HG03066 (cell line): ENCODE measurements around the gene TMTC4.

ENCODE experiments used
- ATAC-seq: cut with Tn5 transposase; IDR thresholded peaks from one replicate; pipeline ENCODE4 v1.9.1; 2021; ENCODE audit warnings: low read depth; ENCODE audit not compliant: unreplicated experiment

TMTC4 gene

DNA sequence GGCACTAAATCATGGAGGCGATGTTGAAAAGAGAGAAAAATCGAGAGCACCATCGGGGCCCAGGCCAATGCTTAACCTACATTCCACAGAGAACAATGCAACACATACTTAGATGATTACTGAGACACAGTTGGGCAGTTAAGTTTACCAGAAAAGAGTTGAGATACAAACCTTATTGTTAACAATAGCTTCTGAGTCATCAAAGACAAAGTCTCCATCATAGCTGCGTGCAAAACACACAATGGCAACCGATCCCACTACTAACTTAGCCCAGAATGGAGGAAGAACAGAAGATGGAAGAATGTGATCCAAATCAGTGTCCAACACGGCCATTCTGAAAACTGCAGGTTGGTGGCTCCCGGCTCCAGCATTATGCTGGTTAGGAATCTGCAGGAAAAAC is 6.2 kb downstream of the TMTC4 start:
- no peak for ATAC-seq

- no peak for ATAC-seq
Measured at GRCh38 chr13:100667894-100668293, 6.7 kb downstream of the TMTC4 start.

GRCh38 chr13:100666124-100666523 is 8.5 kb downstream of the TMTC4 start:
- no peak for ATAC-seq

GRCh38 chr13:100665403-100665802 is 9.2 kb downstream of the TMTC4 start:
- ATAC-seq = no peak

- no peak for ATAC-seq
Measured at GRCh38 chr13:100664171-100664900, 10.3 kb downstream of the TMTC4 start.

- no peak for ATAC-seq
Measured at GRCh38 chr13:100662468-100663211, 12.0 kb downstream of the TMTC4 start.

DNA sequence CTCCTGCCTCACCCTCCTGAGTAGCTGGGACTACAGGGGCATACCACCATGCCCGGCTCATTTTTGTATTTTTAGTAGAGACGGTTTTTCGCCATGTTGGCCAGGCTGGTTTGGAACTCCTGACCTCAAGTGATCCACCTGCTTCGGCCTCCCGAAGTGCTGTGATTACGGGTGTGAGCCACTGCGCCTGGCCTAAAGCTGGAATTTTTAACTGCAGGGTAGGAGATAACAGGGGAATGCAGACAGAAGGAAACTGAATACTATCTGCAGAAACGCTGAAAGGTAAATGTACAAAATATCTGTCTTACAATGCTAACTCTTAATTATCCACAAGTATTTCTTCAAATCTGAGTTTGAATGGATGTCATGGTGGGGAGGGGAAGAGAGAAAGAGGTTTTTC is 13.8 kb downstream of the TMTC4 start:
- ATAC-seq = no peak

DNA sequence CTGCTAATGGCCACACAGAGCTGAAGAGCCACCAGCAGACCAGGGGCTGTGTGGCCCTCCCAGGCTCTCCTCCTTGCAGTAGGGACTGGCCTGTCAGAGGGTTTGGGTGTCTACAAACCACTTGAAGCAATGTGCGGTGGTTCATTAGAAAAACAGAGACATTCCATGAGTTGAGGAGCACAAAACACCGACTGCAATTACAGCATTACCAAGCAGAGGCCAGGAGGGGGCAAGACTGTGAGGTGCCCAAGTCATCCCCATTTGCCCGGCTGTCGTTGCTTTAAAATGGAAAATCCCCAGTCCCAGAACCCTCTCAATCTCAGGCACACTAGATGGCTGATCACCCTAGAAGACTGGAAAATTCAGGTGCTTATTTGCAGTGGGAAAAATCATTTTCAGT is 15.0 kb downstream of the TMTC4 start:
- no peak for ATAC-seq

- peak; percentile 83 for ATAC-seq
Measured at GRCh38 chr13:100658363-100658762, 16.2 kb downstream of the TMTC4 start.

DNA sequence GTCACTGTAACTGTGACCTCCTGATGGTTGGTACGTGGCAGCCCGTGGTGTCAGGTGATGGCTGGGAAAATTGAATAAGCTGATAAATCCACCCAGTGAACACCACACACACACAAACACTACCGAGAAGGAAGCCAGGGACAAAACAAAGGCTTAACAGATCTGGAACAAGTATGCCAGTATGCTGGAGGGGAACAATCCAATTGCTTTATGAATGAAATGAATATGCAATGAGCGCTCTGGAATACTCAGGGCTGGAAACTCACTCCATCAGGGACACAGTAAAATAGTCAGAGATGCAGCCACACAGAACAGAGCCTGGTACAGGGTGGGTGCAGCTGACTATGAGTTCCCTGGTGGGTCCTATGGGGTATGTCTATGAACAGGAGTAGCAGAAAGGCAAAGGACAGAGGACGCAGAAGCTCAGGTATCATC is 16.7 kb downstream of the TMTC4 start:
- ATAC-seq = no peak

GRCh38 chr13:100652510-100652909 is 22.1 kb downstream of the TMTC4 start:
- no peak for ATAC-seq

GRCh38 chr13:100650326-100650725 is 24.3 kb downstream of the TMTC4 start:
- no peak for ATAC-seq

DNA sequence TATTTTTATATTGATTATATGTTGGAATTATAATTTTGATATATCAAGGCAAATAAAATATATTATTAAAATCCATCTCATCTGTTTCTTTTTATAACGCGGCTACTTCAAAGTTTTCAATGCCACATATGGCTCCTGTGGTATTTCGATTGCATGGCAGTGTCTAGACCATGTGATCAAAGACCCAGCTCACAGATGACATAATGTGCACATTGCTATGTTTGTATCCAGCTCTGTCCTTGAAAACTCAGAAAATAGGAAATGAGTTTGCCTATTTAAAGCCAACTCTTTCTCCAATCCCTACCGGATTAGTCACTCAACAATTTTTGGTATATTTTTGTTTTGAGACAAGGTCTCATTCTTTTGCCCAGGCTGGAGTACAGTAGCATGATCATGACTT is 26.2 kb downstream of the TMTC4 start:
- no peak for ATAC-seq

DNA sequence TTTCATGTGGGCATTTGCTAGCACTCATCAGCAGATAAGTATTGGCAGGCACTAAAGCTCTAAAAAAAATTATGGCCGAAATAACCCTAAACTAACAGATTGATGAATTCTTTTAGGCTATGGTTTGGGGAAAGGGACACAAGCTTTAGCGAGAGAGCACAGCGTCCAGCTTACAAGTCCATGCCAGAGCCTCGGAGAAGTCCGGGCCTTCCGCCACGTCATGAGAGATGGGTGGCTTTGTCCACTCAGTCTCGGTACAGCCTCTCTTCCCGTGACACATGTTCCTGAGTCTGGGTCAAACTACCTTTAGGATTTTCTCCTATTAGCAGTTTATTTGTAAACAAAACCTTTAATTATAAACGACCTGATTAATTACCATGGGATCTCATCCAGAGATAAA is 27.7 kb downstream of the TMTC4 start:
- no peak for ATAC-seq

GRCh38 chr13:100646030-100646673 is 28.4 kb downstream of the TMTC4 start:
- ATAC-seq = no peak

DNA sequence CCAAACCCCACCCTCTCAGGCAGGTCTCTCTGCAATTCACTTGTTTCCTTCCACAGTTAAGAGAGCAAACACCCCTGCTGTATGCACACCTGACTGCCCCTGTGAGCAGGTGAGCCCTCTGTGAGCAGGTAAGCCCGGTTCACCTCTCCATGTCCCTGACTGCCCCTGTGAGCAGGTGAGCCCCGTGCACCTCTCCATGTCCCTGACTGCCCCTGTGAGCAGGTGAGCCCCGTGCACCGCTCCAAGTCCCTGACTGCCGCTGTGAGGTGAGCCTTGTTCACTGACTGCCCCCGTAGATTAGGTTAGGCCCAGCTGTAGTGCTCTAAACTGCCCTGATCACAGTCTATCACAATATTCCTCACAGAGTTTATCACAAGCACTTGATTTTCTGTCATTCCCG is 29.2 kb downstream of the TMTC4 start:
- no peak for ATAC-seq

GRCh38 chr13:100644371-100644770 is 30.2 kb downstream of the TMTC4 start:
- ATAC-seq = no peak

DNA sequence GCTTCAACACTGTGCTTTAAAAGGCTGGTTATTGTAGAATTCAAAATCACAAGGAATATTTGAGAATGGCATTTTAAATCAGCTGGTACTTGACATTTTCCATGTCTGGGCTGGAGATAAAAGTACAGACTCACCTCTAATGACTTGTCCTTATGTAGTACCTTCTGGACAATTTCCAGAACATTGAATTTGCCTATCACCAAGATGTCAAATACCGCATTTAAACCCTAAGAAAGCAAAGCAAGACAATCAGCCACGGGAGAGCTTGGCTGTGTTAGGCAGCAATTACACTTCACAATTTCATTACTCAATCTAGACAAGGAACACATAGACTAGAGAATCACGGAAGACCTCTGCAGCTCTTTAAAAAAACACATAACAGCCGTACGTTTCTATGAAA is 36.8 kb downstream of the TMTC4 start:
- ATAC-seq = no peak

GRCh38 chr13:100637380-100637779 is 37.2 kb downstream of the TMTC4 start:
- ATAC-seq = no peak

DNA sequence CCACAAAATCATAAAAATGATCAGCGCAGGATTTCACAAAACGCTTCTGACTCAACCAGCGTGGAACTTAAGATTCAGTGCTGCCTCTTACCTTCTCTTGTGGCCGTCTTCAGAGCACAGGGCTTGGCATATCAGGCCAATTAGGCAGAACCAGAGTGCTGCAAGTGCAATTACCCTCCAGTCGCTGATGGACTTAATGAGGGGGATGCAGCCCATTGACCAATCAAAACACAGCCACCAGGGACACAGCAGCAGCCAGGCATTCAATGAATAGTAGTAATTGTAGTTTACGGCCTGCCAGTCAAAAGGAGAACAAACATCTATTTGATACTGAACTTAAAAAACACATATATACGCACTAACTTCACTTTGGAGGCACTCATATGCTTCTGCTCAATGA is 38.2 kb downstream of the TMTC4 start:
- ATAC-seq = no peak

- ATAC-seq = no peak
Measured at GRCh38 chr13:100636004-100636403, 38.6 kb downstream of the TMTC4 start.

DNA sequence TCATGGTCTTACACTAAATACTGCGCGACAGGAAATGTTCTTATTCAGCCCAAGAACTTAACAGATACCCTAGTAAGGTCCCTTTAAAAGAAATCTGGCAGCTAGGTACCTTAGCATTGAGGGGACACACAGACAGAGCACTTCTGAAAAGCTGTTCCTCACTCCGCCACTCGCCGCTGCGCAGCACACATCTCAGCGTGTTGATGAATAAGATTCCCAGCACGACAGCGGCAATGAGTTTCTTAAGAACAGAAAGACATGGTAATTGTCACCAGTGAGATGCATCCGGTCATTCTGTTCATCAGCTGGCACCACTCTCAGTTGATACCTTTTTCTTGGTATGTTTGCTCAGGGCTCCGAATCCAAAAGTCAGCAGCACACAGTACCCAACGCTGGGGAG is 39.9 kb downstream of the TMTC4 start:
- ATAC-seq = no peak
